A549 (cell line): ENCODE results near the gene LIPA. TPM values are rescaled to one million over a fixed set of nuclear protein-coding genes. Genes with fewer than 3 reads are reported as not detected.

Experiments
- ATAC-seq, 2 experiments: fragments of 200-7000 bp in 1 of 2; fragments of >200 bp in 1 of 2; cut with Nextera tagmentation in 1 of 2; cut with Tn5 transposase in 1 of 2; 3 replicates each; pipeline versions ENCODE4 v1.8.0 to v1.9.1; 2018 to 2020; ENCODE audit warnings: mild to moderate bottlenecking in 1 of 2, moderate library complexity in 1 of 2
- CTCF ChIA-PET: fragments of 300-600 bp; sonication (Branson Sonifier 250); formaldehyde crosslinking; extraction: SDS; loops from one replicate; lab custom pipeline; 2021; ENCODE audit warnings: antibody characterized with exemption, inconsistent platforms; lab: Yijun Ruan, JAX
- POLR2A ChIA-PET: fragments of 350-600 bp; formaldehyde crosslinking; extraction: SDS; loops from one replicate; lab custom pipeline; 2021; ENCODE audit warnings: antibody characterized with exemption, inconsistent platforms; lab: Yijun Ruan, JAX
- DNase-seq, 2 experiments: peaks; one replicate each; pipeline versions ENCODE4 v3.0.0 to v3.0.0-alpha.2; 2011 to 2016; ENCODE audit warnings: low read depth in 1 of 2, low spot score in 1 of 2
- FAIRE-seq: peaks from 2 replicates; lab custom pipeline; 2011; peaks lifted over from hg19 to GRCh38; lab: Jason Lieb, UNC
- H3K27ac ChIP-seq, 2 experiments: fragments of >200 bp; sonication (Bioruptor Twin); formaldehyde crosslinking; 3 replicates each; pipeline ENCODE4 v1.5.1; 2016 to 2017
- H3K4me1 ChIP-seq: fragments of >200 bp; sonication (Bioruptor Twin); formaldehyde crosslinking; 3 replicates; pipeline ENCODE4 v1.6.1; 2016
- H3K4me2 ChIP-seq: fragments of >200 bp; sonication (Bioruptor Twin); formaldehyde crosslinking; 3 replicates; pipeline ENCODE4 v1.6.1; 2016
- H3K4me3 ChIP-seq: fragments of >200 bp; sonication (Bioruptor Twin); formaldehyde crosslinking; 3 replicates; pipeline ENCODE4 v1.5.1; 2016
- H3K9me3 ChIP-seq: fragments of >200 bp; sonication (Bioruptor Twin); formaldehyde crosslinking; 3 replicates; pipeline ENCODE4 v1.6.1; 2016
- BHLHE40 ChIP-seq: IDR thresholded peaks from 2 replicates; pipeline ENCODE4 v1.6.1; 2012; ENCODE audit warnings: low read depth, low read length, inconsistent platforms
- CBX8 ChIP-seq: fragments of 200-600 bp; sonication (generic); IDR thresholded peaks from 2 replicates; pipeline ENCODE4 v1.6.1; 2016
- CEBPB ChIP-seq, 2 experiments: fragments of >200 bp in 1 of 2; sonication (Bioruptor Twin) in 1 of 2; formaldehyde crosslinking in 1 of 2; IDR thresholded peaks; 2 replicates each; pipeline ENCODE4 v1.6.1; 2012 to 2016
- CHD2 ChIP-seq: fragments of 150-350 bp; IDR thresholded peaks from 2 replicates; pipeline ENCODE4 v1.6.1; 2014; ENCODE audit warnings: low read length; ENCODE audit not compliant: partially characterized antibody
- MAFK ChIP-seq: fragments of 450-650 bp; IDR thresholded peaks from 2 replicates; pipeline ENCODE4 v1.6.1; 2014; ENCODE audit not compliant: partially characterized antibody
- MAZ ChIP-seq: fragments of 150-350 bp; IDR thresholded peaks from 2 replicates; pipeline ENCODE4 v1.6.1; 2014; ENCODE audit warnings: antibody characterized with exemption, low read depth, low read length, borderline replicate concordance
- NR3C1 ChIP-seq: fragments of >200 bp; sonication (Bioruptor Twin); formaldehyde crosslinking; IDR thresholded peaks from 3 replicates; pipeline ENCODE4 v1.6.1; 2017
- RAD21 ChIP-seq, 2 experiments: fragments of >200 bp in 1 of 2; sonication (Bioruptor Twin) in 1 of 2; formaldehyde crosslinking in 1 of 2; IDR thresholded peaks in 1 of 2; conservative IDR thresholded peaks in 1 of 2; 2 replicates in 1 of 2; 3 replicates in 1 of 2; pipeline ENCODE4 v1.6.1; 2012 to 2018; ENCODE audit warnings: inconsistent platforms in 1 of 2
- SMC3 ChIP-seq: fragments of >200 bp; sonication (Bioruptor Twin); formaldehyde crosslinking; IDR thresholded peaks from 3 replicates; pipeline ENCODE4 v1.6.1; 2018; ENCODE audit warnings: inconsistent platforms
- TP53 ChIP-seq: fragments of 250-450 bp; sonication (Bioruptor Pico); IDR thresholded peaks from 2 replicates; pipeline ENCODE4 v1.5.0; 2021; ENCODE audit warnings: mild to moderate bottlenecking, moderate library complexity
- ZC3H11A ChIP-seq: fragments of 450-650 bp; IDR thresholded peaks from 2 replicates; pipeline ENCODE4 v1.6.1; 2014; ENCODE audit warnings: antibody characterized with exemption, mild to moderate bottlenecking
- ZFP36 ChIP-seq: fragments of 450-650 bp; IDR thresholded peaks from 2 replicates; pipeline ENCODE4 v1.6.1; 2014; ENCODE audit warnings: borderline replicate concordance; ENCODE audit not compliant: partially characterized antibody
- ZSCAN20 ChIP-seq: fragments of 250-450 bp; sonication (Bioruptor Pico); IDR thresholded peaks from 2 replicates; pipeline ENCODE4 v1.8.0; 2022; ENCODE audit warnings: mild to moderate bottlenecking, moderate library complexity
- WGBS: methylation state at CpG from one replicate; pipeline ENCODE4 v1.1.6; 2017; ENCODE audit errors: missing lambda C conversion rate; 5-methylcytosine and 5-hydroxymethylcytosine counted together
- polyA plus RNA-seq, 4 experiments: library from polyadenylated mRNA; depleted of rRNA in 3 of 4; stranded (reverse); fragments of >200 nt; fragmentation: RNase III in 1 of 4; extraction: RNeasy Plus Mini Kit Qiagen cat#74134 plus additional on column Dnase treatment in 1 of 4; gene quantifications; 2 replicates in 3 of 4; 3 replicates in 1 of 4; pipeline ENCODE4 v1.2.3, GENCODE V29; 2011 to 2017
- TF ChIP-seq, protein P1 (sequence below): fragments of 200-600 bp; sonication (generic); IDR thresholded peaks from 2 replicates; pipeline ENCODE4 v1.6.1; 2016; ENCODE audit warnings: antibody characterized with exemption, mild to moderate bottlenecking, moderate library complexity
- TF ChIP-seq, protein P2 (sequence below): IDR thresholded peaks from 2 replicates; pipeline ENCODE4 v1.6.1; 2012
- TF ChIP-seq, protein P3 (sequence below): IDR thresholded peaks from 2 replicates; pipeline ENCODE4 v1.6.1; 2012

Gene LIPA
- polyA plus RNA-seq, 2 of the 4 experiments (the other 2 are of a cell fraction): 51.2 to 80.2 TPM

DNA sequence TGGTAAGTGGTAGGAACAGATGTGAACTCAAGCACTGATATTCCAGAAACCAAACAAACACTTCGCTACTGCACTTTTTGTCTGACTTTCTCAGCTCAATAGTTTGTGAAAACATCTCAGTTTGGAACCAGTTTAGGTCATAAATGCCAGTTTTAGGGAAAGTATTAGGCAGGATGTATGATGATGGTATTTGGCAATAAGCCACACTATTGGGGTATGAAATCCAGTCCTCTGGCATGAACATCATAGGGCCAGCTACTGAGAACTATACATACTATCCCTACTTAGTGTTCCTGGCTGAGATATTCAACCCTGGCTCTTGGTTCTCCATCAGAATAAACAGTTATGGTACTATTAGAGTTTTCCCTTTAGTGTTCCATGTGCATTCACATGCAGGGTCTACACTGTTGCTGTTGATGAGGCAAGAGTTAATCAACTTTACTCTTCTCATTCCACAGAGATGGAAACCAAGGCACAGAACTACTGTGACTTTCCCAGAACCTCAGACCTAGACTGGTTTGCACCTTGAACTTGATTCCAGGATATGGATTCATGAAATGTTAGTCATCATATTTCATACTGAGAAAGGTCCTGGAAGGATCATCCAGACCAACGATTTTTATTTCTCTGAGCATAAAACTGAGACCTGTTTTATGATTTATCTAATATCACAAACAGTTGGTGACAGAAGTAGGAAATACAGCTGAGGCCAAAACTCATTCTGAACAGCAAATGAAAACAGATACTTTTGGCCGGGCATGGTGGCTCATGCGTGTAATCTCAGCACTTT lies 30.2 kb upstream of the LIPA start:
- WGBS: 68% methylated on average over 4 of the region's 4 CpGs
- H3K27ac ChIP-seq: peak overlapping the region; percentile 25 to 80; a peak in 4 of 6 replicates
- H3K4me2 ChIP-seq: peak overlapping the region; percentile 41; the same call in 2 of the 3 replicates
- ATAC-seq (no peak), DNase-seq (no peak), FAIRE-seq (no peak)
- CTCF ChIA-PET: no interaction called here
- TF ChIP-seq SMC3 (no peak), ZC3H11A (no peak), ZSCAN20 (CRISPR knock-in tag) (no peak), CBX8 (no peak), CEBPB (IDR thresholded peaks at IDR 0.05) (no peak), NR3C1 (no peak), BHLHE40 (no peak), MAZ (no peak), ZFP36 (no peak), CHD2 (no peak)
- TF ChIP-seq, protein P1, sequence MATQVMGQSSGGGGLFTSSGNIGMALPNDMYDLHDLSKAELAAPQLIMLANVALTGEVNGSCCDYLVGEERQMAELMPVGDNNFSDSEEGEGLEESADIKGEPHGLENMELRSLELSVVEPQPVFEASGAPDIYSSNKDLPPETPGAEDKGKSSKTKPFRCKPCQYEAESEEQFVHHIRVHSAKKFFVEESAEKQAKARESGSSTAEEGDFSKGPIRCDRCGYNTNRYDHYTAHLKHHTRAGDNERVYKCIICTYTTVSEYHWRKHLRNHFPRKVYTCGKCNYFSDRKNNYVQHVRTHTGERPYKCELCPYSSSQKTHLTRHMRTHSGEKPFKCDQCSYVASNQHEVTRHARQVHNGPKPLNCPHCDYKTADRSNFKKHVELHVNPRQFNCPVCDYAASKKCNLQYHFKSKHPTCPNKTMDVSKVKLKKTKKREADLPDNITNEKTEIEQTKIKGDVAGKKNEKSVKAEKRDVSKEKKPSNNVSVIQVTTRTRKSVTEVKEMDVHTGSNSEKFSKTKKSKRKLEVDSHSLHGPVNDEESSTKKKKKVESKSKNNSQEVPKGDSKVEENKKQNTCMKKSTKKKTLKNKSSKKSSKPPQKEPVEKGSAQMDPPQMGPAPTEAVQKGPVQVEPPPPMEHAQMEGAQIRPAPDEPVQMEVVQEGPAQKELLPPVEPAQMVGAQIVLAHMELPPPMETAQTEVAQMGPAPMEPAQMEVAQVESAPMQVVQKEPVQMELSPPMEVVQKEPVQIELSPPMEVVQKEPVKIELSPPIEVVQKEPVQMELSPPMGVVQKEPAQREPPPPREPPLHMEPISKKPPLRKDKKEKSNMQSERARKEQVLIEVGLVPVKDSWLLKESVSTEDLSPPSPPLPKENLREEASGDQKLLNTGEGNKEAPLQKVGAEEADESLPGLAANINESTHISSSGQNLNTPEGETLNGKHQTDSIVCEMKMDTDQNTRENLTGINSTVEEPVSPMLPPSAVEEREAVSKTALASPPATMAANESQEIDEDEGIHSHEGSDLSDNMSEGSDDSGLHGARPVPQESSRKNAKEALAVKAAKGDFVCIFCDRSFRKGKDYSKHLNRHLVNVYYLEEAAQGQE: no peak
- TF ChIP-seq, protein P2, sequence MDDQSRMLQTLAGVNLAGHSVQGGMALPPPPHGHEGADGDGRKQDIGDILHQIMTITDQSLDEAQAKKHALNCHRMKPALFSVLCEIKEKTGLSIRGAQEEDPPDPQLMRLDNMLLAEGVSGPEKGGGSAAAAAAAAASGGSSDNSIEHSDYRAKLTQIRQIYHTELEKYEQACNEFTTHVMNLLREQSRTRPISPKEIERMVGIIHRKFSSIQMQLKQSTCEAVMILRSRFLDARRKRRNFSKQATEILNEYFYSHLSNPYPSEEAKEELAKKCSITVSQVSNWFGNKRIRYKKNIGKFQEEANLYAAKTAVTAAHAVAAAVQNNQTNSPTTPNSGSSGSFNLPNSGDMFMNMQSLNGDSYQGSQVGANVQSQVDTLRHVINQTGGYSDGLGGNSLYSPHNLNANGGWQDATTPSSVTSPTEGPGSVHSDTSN: no peak
- H3K4me3 ChIP-seq: no peak overlapping the region
- peaks cover 70% of the 10 kb centered on the region for H3K4me1 ChIP-seq
- H3K9me3 ChIP-seq: no peaks in the 10 kb centered on the region
- POLR2A ChIA-PET: no interaction called here

DNA sequence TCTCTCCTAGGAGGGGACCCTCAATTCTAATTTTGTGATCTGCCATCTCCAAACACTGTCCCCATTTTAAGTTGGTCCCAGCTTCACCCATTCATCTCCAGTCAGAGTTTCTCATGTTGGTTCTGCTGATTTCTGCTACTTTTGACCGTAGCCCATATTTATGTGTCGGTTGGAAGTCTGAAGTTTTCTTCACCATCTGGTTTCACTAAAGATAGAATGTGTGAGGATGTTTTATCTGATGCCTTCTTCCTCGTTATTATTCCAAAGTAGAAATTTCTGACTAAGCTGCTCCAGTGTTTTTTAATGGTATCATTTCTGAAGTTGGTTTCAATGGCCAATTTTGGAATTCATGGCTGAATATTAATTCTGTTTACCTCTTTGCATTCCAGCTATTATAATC lies 28.9 kb upstream of the LIPA start:
- ChIA-PET CTCF (no interaction called here), POLR2A (no interaction called here)
- FAIRE-seq (no peak), DNase-seq (no peak), ATAC-seq (no peak)
- Histone ChIP-seq H3K4me3 (no peak overlapping the region), H3K27ac (peak overlapping the region; percentile 18 to 70; a peak in 4 of 6 replicates), H3K9me3 (no peaks in the 10 kb centered on the region), H3K4me2 (no peak overlapping the region), H3K4me1 (peaks cover 69% of the 10 kb centered on the region)
- WGBS: 95% methylated on average over 3 of the region's 3 CpGs
- TF ChIP-seq MAFK (no peak), RAD21 (conservative IDR thresholded peaks at IDR 0.05 in 1 of 2, IDR thresholded peaks at IDR 0.05 in 1 of 2) (no peak), TP53 (CRISPR knock-in tag) (no peak)
- TF ChIP-seq, protein P1: no peak
- TF ChIP-seq, protein P3, sequence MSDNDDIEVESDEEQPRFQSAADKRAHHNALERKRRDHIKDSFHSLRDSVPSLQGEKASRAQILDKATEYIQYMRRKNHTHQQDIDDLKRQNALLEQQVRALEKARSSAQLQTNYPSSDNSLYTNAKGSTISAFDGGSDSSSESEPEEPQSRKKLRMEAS: no peak
